ENCODE measurements around the gene BCO2.
"Not testable (repeated sequence)": the region's sequence is repeated elsewhere in the genome, so short reads cannot be mapped to it uniquely, and the experiment has no call there.

Gene BCO2, protein sequence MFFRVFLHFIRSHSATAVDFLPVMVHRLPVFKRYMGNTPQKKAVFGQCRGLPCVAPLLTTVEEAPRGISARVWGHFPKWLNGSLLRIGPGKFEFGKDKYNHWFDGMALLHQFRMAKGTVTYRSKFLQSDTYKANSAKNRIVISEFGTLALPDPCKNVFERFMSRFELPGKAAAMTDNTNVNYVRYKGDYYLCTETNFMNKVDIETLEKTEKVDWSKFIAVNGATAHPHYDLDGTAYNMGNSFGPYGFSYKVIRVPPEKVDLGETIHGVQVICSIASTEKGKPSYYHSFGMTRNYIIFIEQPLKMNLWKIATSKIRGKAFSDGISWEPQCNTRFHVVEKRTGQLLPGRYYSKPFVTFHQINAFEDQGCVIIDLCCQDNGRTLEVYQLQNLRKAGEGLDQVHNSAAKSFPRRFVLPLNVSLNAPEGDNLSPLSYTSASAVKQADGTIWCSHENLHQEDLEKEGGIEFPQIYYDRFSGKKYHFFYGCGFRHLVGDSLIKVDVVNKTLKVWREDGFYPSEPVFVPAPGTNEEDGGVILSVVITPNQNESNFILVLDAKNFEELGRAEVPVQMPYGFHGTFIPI

DNA sequence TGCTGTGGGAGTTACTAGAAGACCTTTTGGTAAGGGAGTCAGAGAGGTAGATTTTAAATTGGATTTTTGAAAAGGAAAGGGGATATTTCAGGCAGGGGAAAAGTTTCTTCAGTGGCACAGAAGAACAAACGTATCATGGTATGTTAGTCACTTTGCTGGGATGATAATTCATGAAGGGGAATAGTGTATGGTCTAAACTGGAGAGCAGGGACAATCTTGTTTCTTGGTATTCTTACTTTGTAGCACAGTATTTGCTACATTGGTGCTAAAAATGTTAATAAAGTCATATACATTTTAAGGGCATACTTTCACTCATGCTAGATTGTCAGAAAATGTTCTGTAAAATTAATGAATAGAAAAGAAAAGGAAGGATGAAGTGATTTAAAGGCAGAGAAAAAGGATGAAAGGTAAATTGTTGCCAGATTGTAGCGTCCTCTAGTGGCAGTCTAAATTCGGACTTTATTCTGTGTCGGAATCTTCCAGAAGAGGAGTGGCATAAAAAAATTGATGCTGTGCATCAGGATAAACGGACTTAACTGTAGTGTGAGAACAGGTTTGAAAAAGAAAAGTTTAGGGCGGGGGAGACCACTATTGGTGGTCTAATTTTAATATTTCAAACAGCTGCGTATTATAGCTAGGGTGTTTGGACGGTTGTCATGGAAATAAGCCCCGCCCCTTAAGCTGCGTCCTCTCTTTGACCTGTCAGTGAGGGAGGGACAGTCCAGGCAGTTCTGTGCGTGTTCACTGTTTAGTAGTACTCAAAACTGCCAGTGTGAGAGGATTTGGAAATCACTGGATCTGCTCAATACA, at the start of gene BCO2:
BCO2 (plus strand) TSS at position 724 of the 810 bp plus-strand sequence. CDS start 90 bp downstream, outside the sequence.
- peak; percentile 69 for DNase-seq (ENCODE audit: low spot score)

DNA sequence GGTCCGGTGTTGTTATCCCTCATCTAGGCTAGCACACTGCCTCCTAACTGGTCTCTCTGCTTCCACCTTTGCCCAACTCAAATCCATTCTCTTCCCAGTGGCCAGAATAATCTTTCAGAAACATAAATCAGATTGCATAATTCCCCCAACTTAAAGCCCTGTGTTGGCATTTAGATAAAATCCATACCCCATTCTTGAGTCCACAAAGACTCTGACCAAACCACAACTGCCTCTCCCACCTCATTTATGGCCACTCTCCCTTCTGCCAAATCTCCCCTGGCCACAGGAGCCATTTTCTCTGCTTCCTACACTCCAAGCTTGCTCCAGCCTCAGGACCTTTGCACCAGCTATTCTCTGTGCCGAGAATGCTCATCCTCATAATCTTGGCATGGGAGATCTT, 48.3 kb upstream of the BCO2 start:
- no peak for DNase-seq (ENCODE audit: low spot score)

DNA sequence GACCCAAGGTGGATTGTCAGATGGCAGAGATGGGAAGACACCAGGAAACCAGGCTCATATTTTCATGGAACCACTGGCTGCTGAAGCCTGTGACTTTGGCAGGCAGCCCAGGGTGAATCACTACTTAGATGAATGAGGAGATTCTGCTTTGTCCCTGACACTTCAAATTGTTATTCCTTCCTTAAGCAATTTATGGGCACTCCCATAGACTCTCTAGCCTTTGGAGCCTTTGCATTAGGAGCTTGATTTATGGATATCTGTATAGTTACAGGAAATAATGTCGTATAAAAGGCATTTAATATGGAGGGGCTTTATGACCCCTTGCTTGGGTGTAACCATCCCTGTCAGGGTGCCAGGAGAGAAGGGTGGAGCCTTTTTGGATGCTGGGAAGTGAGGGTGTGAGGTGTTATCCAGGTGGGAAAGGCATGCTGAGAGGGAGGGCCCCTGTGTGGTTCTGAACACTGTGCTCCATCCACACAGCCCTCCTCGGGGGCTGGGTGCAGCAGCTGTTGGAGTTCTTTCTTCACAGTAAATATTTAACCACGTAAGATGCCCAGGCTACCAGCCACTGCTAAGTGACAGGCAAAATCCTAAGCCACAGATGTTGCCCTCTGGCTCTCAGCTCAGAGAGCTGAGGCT, 46.7 kb upstream of the BCO2 start:
- DNase-seq (ENCODE audit: low spot score), result no peak

DNA sequence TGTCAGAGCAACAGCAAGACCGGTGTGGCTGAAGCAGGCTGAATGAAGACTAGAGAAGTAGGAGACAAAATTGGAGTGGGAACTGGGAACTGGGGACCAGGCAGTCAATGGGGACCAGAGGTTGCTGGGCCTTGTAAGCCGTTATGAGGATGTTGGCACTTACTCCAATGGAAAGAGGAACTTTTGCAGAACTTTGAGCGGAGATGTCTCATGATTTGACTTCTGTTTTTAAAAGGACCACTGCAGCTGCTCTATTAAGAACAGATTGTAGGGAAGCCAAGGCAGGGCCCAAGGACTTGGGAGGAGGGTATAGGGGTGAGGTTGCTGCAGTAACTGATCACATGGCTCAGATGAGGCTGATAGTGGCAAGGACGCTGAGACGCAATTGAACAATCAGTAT, 45.7 kb upstream of the BCO2 start:
- DNase-seq (ENCODE audit: low spot score), result no peak

DNA sequence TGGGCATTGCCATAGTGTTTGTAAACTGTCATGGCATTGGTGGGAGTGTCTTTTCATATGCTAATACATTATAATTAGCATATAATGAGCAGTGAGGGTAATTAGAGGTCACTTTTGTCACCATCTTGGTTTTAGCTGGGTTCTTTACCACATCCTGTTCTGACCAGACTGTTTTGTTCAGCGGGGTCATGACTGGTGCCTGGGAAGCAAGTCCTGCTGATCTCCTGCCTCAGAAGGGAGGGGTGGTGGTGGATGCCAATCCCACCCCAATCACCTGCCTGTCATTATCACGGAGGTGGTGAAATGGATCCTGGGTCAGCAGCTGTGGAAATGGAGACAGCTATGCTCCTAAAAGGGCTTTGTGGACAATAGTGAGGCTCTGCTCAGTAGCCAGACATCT, 42.6 kb upstream of the BCO2 start:
- no peak for DNase-seq (ENCODE audit: low spot score)

DNA sequence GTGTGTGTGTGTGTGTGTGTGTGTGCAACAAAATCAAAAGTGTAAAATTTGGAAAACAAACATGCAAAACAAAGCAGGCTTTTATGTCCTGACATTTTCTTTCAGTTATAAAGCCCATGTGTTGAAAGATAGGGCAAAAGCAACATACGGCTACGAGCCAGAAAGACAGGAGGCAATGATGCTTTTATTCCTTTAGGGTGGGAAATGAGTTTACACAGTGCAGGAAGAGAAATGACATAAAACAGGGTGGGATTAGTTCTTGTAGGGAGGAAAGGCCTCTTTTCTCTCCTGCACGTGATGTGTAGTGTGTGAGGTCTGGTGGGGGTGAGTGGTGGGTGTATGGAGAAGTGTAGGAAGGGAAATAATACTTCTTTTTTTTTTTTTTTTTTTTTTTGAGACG, 40.8 kb upstream of the BCO2 start:
- no peak for DNase-seq (ENCODE audit: low spot score)

DNA sequence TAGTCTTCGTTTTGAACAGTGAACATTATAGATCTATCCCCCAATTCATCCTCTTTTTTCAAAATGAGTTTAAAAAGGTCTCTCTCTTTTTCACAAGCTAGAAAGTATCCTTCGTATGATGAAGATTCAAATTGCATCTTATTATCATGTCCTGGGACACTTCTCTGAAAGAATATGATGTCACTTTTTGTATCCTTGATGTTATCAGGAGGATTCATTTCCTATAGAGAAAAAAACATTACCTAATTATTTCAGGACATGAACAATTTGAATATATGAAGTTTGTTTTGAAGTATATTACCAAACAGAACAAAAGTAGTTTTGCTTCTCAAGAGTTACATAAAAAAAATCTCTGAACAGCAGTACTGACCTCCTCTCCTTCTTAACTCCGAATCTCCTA, 31.7 kb upstream of the BCO2 start:
- DNase-seq (ENCODE audit: low spot score), result no peak

DNA sequence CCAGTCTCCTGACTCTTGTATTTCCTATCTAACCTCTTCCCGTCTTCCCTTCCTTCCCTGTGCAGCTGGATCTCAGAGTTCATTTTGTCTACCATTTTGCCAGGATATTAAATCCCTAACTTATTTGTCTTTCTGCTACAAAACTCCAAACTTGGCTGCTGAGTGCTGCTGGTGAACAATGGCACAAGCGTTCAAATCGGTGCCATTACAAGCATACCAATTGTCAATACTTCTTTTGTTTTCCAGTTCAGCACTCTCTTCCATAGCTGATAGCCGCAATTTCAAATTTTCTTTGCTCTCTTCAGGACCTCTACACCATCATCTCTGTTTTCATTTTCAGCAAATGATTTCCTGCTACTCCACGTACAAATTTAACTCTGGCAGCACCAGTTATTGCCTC, 24.8 kb upstream of the BCO2 start:
- DNase-seq (ENCODE audit: low spot score), result no peak

DNA sequence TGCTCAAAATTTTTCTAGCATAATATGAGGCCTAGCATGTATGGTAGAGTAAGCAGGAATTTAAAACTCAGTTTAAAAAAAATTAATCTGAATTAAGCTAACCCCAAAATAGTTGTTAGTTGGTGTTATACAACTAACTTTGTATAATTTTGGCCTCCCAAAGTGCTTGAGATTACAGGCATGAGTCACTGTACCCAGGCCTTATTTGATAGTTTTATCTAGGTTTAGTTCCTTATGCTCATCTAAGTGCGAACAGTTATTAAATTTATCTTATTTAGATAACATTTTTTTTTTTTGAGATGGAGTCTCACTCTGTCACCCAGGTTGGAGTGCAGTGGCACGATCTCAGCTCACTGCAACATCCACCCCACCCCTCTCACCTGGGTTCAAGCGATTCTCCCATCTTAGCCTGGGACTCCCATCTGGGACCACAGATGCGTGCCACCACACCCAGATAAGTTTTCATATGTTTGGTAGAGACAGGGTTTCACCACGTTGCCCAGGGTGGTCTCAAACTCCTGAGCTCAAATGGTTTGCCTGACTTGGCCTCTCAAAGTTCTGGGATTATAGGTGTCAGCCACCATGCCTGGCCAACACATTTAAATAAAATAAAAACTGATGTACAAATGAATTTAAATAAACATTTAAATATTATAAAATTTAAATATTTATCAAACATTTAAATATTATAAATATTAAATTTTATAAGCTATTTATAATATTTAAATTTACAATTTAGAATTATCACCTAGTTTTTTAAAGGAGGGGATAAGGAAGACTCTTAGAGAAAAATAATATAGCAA, 19.0 kb upstream of the BCO2 start:
- no peak for DNase-seq (ENCODE audit: low spot score)

DNA sequence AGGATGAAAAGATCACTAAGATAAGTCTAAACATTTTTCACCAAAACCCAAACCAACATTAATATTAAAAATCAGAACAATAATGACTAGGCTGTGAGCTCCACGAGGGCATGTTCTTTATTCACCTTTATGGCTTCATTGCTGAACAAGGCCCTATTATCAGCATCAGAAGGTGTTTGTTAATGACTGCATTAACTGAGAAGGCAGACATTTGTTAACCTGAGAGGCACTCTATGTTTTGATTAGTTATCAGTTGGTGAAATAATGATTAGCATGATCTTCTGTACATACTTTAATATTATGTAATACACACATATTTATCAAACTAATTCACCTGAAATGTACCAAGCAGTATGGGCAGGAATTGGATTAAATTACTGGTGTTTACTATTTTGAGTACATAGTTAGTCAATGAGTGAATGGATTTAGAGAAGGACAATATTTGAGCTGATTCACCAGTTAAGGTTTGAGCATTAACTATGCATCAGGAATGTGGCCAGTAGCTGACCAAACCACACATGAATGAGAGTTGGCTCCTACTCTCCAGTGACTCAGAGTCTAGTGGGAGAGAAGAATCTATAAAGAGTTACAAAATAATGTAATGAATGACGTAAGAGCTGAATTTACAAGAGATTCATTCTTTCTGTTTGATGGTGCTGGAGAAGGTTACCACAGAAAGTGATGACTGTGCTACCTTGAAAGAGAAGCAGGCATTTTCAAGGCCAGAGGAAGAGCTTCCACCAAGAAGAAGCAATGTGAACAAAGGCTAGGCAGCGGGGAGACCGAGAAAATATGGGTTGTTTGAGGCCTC, 18.2 kb upstream of the BCO2 start:
- DNase-seq (ENCODE audit: low spot score), result no peak

DNA sequence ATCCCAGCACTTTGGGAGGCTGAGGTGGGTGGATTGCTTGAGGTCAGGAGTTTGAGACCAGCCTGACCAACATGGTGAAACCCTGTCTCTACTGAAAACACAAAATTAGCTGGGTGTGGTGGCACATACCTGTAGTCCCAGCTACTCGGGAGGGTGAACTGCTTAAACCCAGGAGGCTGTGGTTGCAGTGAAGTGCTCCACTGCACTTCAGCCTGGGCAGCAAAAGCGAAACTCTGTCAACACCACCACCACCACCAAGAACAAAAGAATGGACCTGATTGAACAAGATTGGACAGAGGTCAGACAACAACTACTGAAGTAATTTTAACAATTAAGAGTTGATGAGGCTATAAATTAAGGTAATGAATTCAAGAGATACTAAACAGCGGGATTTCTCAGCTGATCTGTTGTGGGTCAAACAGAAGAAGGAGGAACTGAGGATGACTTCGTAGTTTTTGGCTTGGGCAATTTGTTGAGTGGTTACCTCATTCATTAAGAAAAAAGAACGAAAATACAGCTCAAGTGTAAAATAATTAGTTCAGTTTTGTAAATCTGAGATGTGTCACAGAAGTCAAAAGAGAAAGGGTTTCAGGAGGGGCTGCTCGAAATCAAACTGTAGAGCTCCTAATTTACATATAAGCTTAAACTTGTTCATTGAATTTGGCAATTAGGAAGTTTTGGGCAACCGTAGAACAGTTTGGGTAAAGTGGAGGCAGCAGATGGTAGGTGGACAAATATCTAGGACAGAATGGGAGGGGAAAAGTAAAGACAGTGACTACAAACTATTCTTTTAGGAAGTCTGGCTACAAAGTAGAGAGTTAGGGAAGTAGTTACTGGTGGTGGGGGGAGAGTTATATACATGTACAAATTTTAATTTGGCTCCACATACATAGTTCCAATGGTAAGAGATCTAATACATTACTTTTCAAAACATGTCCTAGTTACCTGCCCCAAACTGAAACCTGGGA, 15.9 kb upstream of the BCO2 start:
- DNase-seq (ENCODE audit: low spot score), result no peak

DNA sequence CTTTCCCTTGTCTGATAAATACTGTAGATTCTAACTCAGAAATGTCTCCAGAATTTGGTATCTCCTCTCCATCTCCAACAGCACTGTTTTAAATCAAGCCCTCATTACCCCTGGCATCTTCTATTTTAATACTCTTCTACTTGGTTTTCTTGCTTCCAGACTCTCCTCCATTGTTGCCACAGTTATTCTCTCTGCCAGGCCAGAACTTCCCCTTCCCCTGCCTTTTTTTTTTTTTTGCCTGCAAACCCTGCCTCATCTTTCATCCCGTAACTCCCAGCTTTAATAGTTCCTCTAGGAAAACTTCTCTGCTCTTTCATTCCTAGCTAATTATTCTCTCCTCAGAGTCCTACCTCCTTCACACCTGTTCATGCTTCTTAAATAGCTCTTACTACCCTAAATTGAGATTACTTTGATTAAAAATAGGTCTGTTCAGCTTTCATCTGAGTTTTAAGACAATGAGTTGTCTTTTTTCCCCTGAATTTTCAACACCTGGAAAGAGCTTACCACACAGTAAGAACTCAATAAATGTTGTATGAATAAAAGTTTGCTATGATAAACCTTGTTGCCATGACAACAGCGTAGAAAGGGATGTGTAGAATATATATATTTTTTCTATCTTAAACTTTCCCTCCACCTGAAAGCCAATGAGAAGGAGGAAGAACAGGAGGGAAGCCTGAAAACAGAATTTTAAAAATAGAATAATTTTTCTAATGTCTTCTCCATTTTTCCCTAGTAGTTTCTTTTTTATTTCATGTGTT, 15.0 kb upstream of the BCO2 start:
- DNase-seq (ENCODE audit: low spot score), result no peak

DNA sequence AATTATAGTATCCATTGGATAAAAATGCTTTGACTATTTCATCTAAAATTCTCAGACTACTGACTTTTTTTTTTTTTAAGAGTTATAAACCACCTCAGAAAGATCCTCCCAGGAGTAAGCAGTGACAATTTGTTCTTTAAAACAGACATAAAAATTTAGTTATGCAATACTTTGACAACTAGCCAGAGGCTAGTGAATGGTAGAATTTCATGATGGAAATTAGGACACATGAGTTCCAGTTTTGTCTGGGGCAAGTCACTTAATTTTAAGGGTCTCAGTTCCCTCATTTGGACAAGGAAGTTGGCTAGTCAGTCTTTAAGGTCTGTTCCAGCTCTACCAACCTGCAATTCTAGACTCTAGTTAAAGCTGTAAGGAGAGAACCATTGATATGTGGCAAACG, 14.3 kb upstream of the BCO2 start:
- no peak for DNase-seq (ENCODE audit: low spot score)

DNA sequence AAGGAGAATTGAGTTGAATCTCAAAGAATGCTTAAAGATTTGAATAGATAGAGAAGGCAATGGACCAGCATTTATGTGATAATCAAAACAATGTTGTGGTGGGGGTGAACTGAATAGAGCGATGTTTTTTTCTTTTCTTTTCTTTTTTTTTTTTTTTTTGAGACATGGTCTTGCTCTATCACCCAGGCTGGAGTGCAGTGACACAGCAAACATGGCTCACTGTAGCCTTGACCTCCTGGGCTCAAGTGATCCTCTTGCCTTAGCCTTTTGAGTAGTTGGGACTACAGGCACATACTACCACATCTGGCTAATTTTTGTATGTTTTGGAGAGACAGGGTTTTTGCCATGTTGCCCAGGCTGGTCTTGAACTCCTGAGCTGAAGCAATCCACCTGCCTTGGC, 13.1 kb upstream of the BCO2 start:
- not testable (repeated sequence) for DNase-seq (ENCODE audit: low spot score)

DNA sequence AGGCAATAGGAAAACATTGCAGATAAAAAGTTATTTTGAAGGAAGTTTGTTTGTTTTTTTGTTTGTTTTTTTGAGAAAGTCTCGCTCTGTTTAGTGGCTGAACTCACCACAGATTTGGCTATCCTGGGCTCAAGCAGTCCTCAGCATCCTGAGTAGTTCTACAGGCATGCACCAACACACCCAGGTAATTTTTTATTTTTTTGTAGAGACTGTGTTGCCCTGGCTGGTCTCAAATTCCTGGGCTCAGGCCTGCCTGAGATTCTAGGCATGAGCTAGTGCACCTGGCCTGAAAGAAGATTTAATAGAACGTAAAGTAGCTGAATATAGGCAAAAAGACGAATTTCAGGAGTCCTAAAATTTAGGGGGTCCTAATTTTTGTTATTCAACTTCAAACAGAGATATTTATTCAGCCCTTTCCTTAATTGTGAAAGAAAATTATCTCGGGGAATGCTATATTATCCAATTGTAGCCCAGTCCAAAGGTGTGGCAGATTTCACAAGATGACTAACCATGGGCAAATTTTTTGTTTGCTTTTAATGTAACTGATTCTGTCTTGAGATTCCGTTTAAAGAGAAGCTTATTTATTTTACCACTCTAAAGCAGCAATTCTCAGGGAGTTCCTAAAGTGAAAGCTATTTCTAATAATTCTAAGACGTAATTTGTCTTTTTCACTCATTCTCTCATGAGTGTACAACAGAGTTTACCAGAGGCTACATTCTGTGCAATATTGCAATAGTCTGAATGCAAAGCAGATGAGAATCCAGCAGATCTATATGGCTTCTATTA, 12.4 kb upstream of the BCO2 start:
- DNase-seq (ENCODE audit: low spot score), result no peak

DNA sequence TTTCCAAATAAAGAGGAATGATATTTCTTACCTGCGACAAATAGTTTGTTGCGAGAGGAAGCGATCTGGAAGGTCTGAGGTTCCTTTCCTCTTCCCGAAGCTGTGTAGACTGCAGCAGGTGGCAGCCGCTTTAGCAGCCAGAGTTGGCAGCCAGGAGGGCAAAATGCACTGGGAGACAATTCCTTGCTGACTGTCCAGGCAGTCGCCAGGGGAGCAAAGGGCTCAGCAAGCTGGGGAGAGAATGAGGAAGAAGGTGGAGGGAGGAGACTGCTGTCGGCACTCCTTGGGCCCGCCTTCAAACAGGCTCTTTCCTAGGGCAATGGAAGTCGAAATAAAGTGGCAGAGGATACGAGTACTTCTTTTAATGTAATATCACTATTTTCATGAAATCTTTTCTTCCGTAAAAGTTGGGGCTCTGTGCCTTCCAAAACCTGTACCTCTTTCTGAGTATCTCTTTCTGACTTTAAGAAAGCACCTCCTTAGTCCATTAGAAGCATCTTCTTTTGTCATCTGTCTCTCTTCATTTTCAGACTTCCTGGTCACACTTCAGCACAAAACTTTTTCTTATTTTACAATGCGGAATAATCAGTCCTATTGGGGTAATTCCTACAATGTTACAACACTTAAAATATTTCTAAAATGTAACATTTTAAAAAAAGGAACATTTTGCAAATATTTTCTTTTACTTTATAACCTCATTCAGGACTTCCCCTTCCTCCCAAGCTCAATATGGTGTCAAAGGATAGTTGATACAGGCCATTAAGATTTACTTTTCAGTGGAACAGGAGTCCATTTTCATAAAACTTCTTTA, 11.2 kb upstream of the BCO2 start, which contains the start of gene IL18:
IL18 (minus strand) TSS at position 220 of the 811 bp plus-strand sequence. CDS start 9,041 bp downstream, outside the sequence.
- DNase-seq (ENCODE audit: low spot score), result peak; percentile 46

DNA sequence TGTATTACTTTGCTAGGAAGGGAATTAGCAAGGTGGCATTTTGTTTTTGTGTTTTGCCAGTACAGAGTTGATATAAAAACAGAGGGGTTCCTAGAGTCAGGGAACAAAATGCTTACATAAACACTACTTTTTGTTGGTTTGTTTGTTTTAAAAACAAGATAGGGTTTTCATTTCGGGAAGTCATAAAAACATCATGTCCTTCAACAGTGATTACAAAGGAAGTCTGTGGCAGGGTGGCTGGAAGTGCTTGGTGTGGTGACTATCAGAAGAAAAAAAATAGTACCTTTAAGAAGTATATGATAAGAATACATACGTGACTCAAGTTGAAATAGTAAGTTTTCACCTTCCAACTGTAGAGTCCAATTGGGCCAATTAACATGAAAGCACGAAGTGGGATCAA, 10.3 kb upstream of the BCO2 start:
- no peak for DNase-seq (ENCODE audit: low spot score)
